ENCODE data around the gene ASIC4.

ASIC4 gene

DNA sequence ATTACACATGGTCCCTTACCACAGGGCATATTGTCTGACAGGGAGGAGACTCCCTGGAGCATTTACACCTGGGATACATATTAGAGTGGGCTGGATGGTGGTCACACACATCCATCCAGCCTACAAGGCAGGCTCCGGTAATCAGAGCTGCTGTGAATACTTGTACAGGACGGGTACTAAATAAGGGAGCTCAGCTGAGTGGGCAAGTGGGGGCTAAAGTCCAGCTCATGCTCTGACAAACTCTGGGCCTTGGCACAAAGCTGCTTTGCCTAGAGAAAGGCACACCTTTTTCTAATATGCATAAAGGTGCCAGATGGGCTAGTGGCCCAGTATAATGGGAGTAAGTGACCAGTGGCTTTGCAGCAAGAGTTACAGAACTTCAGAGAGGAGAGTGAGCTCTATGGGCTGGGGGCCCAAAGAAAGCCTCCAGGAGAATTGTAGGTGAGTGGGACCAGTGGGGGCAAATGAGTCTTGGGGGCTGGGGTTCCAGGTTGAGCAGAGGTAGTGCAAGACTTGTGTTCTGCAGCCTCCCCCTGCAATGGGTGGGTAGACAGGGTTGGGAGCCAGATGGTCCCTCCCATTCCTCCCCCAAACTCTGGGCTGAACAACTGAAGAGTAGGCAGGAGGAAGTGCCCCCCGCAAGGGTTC is 31.1 kb downstream of the ASIC4 start:
- TF ChIP-seq, protein P1, sequence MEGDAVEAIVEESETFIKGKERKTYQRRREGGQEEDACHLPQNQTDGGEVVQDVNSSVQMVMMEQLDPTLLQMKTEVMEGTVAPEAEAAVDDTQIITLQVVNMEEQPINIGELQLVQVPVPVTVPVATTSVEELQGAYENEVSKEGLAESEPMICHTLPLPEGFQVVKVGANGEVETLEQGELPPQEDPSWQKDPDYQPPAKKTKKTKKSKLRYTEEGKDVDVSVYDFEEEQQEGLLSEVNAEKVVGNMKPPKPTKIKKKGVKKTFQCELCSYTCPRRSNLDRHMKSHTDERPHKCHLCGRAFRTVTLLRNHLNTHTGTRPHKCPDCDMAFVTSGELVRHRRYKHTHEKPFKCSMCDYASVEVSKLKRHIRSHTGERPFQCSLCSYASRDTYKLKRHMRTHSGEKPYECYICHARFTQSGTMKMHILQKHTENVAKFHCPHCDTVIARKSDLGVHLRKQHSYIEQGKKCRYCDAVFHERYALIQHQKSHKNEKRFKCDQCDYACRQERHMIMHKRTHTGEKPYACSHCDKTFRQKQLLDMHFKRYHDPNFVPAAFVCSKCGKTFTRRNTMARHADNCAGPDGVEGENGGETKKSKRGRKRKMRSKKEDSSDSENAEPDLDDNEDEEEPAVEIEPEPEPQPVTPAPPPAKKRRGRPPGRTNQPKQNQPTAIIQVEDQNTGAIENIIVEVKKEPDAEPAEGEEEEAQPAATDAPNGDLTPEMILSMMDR (IDR thresholded peaks at IDR 0.05; ENCODE audit: low read length, missing control alignments) = no peak
- H3K4me3 ChIP-seq (replicated peaks; ENCODE audit: low read depth, low read length) = no peak overlapping the region
- DNase-seq (ENCODE audit: low read depth) = no peak

DNA sequence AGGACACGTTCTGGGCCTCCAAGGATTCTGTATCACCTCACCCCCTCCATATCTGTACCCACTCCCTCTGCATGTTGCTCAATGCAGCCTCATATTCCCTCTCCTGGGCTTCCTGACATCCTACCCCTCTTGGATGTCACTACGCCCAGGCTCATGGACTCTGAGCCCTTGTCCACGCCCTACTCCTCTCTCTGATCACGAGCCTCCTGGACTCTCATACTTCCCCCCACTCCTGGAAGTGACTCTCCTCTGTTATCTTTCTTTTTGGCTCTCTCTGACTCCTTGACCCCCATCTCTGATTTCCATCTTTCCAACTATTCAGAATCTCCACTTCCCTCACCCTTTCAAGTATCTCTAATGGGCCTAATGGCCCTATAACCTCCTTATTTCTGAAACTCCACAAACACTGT is 31.7 kb downstream of the ASIC4 start:
- H3K4me3 ChIP-seq (replicated peaks; ENCODE audit: low read depth, low read length) = no peak overlapping the region
- TF ChIP-seq, protein P1 (IDR thresholded peaks at IDR 0.05; ENCODE audit: low read length, missing control alignments) = no peak
- DNase-seq (ENCODE audit: low read depth) = no peak

DNA sequence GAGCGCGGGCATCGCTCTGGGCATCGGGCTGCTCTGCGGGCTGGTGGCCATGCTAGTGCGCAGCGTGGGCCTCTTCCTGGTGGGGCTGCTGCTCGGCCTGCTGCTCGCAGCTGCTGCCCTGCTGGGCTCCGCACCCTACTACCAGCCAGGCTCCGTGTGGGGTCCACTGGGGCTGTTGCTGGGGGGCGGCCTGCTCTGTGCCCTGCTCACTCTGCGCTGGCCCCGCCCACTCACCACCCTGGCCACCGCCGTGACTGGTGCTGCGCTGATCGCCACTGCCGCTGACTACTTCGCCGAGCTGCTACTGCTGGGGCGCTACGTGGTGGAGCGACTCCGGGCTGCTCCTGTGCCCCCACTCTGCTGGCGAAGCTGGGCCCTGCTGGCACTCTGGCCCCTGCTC is 33.3 kb downstream of the ASIC4 start:
- TF ChIP-seq, protein P1 (IDR thresholded peaks at IDR 0.05; ENCODE audit: low read length, missing control alignments) = no peak
- no peak overlapping the region for H3K4me3 ChIP-seq (replicated peaks; ENCODE audit: low read depth, low read length)
- no peak for DNase-seq (ENCODE audit: low read depth)

DNA sequence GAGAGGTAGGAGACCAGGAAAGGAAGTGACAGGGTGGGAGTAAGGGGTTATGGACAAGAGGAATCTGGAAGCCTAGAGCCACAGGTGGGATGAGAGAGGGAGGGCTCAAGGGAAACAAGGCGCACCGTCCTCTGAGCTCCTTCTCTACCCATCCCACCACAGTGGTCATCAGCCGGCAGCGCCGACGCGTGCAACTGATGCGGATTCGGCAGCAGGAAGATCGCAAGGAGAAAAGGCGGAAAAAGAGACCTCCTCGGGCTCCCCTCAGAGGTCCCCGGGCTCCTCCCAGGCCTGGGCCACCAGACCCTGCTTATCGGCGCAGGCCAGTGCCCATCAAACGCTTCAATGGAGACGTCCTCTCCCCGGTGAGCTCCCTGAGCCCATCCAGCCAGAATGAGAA is 34.7 kb downstream of the ASIC4 start:
- TF ChIP-seq, protein P1 (IDR thresholded peaks at IDR 0.05; ENCODE audit: low read length, missing control alignments) = no peak
- H3K4me3 ChIP-seq (replicated peaks; ENCODE audit: low read depth, low read length) = no peak overlapping the region

DNA sequence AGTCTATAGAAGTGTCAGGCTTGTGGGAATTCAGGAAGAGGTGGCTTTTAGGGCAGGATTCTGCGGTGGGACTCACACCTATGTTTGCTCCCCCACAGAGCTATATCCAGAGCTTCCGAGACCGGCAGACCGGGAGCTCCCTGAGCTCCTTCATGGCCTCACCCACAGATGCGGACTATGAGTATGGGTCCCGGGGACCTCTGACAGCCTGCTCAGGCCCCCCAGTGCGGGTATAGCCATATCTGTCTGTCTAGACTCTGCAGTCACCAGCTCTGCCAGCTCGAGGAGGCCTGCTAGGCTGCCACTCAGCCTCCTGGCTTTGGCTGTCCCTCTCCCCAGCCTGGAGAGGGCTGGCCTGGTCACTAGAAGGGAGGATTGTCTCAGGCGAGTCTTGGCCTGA is 35.3 kb downstream of the ASIC4 start:
- no peak overlapping the region for H3K4me3 ChIP-seq (replicated peaks; ENCODE audit: low read depth, low read length)
- no peak for DNase-seq (ENCODE audit: low read depth)
- TF ChIP-seq, protein P1 (IDR thresholded peaks at IDR 0.05; ENCODE audit: low read length, missing control alignments) = no peak

More for the DNA sequence above, 34.7 kb downstream of the ASIC4 start:
- no peak for DNase-seq (ENCODE audit: low read depth)

DNA sequence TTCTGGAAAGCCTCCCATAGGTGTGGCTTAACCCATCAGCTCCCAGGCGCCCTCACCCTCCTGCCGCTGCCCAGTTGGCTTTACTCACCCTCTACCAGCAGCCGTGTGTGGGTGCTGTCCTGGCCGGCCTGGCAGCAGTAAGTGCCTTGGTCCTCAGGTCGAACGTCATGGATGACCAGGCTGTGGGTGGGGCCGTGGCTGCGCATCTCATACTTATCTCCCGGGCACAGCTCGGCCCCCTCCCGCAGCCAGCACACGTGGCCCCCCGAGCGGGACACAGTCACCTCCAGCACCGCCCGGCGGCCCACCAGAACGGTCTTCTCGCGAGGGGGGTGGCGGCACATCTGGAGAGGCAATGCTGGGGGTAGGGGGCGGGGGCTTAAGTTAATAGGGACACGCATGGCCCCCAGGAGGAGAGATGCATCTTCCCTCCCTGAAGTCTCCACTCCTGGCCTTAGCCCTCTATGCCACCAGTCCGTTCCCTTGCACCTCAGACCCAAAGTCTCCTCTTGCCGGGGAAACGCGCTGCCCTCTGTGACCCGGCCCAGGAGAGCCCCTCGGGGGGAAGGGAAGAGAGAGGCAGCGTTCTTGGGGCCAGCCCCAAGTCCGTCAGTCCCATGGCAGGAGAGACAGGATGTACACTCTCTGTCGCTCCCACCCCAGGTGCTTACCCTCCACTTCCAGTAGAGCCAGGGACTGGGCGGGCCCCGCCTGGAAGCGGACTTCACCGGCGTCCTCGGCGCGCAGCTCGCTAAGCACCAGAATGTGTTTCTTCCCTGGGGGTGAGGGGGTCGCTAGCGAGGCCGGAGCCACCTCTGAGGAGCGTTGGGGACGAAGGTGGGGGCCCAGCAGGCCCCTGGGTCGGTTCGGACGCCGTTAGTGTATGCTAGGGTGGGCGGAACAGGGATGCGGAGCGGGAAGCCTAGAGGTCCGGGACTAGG is 37.4 kb downstream of the ASIC4 start:
- DNase-seq (ENCODE audit: low read depth) = peak; percentile 27
- H3K4me3 ChIP-seq (replicated peaks; ENCODE audit: low read depth, low read length) = peak overlapping the region; percentile 62
- TF ChIP-seq, protein P1 (IDR thresholded peaks at IDR 0.05; ENCODE audit: low read length, missing control alignments) = no peak

All from fibroblast of pulmonary artery (primary cell).